ENCODE measurements around the gene GUCY1A2. TPM values are rescaled to one million over a fixed set of nuclear protein-coding genes. Genes with fewer than 3 reads are reported as not detected.

The GUCY1A2 gene
- total and polyA plus RNA-seq, 2 donors (not counting 3 experiments of a cell fraction or from before 2014, with no cell fraction given), result 0.02 to 0.03 TPM

DNA sequence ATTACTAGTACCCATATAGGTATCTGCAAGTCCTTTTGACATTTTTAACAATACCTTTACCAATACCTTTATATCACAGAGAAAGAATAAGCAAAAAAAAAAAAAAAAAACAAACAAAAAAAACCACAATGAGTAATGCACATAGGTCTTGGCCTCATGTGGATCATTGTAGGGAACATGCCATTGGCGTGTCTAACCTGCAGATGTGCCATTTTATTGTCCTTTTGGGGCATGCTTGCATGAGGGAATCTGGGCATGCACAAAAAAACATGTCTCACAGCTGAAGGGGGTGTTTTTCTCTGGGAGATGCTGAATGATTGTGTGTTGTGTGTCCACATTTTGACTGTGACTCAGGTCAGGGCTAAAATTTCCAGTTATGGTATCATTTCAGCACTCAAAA lies 361.6 kb downstream of the GUCY1A2 start:
- no TSS peak for BruUV-seq (replicated peaks)
- TF ChIP-seq, protein P1, sequence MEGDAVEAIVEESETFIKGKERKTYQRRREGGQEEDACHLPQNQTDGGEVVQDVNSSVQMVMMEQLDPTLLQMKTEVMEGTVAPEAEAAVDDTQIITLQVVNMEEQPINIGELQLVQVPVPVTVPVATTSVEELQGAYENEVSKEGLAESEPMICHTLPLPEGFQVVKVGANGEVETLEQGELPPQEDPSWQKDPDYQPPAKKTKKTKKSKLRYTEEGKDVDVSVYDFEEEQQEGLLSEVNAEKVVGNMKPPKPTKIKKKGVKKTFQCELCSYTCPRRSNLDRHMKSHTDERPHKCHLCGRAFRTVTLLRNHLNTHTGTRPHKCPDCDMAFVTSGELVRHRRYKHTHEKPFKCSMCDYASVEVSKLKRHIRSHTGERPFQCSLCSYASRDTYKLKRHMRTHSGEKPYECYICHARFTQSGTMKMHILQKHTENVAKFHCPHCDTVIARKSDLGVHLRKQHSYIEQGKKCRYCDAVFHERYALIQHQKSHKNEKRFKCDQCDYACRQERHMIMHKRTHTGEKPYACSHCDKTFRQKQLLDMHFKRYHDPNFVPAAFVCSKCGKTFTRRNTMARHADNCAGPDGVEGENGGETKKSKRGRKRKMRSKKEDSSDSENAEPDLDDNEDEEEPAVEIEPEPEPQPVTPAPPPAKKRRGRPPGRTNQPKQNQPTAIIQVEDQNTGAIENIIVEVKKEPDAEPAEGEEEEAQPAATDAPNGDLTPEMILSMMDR (IDR thresholded peaks at IDR 0.05; ENCODE audit: extremely low read depth in 1 of 2, insufficient read depth in 1 of 2, low read depth in 1 of 2, low read length in 2 of 2), result no peak
- TF ChIP-seq MYC (IDR thresholded peaks at IDR 0.05; ENCODE audit: low read depth, low read length) (no peak), JUN (IDR thresholded peaks at IDR 0.05; ENCODE audit: borderline replicate concordance, insufficient read depth, insufficient read length, low read depth) (no peak)
- H3K9ac ChIP-seq (replicated peaks; ENCODE audit: extremely low read depth, insufficient read depth, low read length), result no peak overlapping the region
- ChIA-PET POLR2A (no interaction called here), CTCF (no interaction called here)
- H3K27ac ChIP-seq (ENCODE audit: insufficient read depth, low read depth, low read length), result no peak overlapping the region
- no peaks in the 10 kb centered on the region for H3K36me3 ChIP-seq (ENCODE audit: control insufficient read depth in 2 of 2, extremely low read depth in 1 of 2, insufficient read depth in 2 of 2, low read length in 2 of 2)
- DNase-seq (ENCODE audit: low read depth, low spot score) (no peak), FAIRE-seq (no peak)
- intact Hi-C loops (cut with micrococcal nuclease), result no loop called here
- H2AFZ ChIP-seq (ENCODE audit: low read depth, low read length), result no peak overlapping the region
- H3K79me2 ChIP-seq (ENCODE audit: control insufficient read depth, insufficient read depth, low read length), result no peaks in the 10 kb centered on the region
- H3K4me3 ChIP-seq (replicated peaks in 1 of 3; ENCODE audit: insufficient read depth in 1 of 3, low read depth in 1 of 3, low read length in 3 of 3), result no peak overlapping the region
- H4K20me1 ChIP-seq (replicated peaks; ENCODE audit: control insufficient read depth, extremely low read depth, insufficient read depth, low read length), result no peaks in the 10 kb centered on the region
- H3K4me1 ChIP-seq (ENCODE audit: control insufficient read depth, extremely low read depth, insufficient read depth, low read length), result no peaks in the 10 kb centered on the region
- H3K4me2 ChIP-seq (ENCODE audit: insufficient read depth, low read length), result no peak overlapping the region
- H3K9me3 ChIP-seq (replicated peaks; ENCODE audit: control insufficient read depth, insufficient read depth, low read length), result no peaks in the 10 kb centered on the region
- H3K9me1 ChIP-seq (replicated peaks; ENCODE audit: control insufficient read depth, extremely low read depth, insufficient read depth, low read length), result no peaks in the 10 kb centered on the region
- H3K27me3 ChIP-seq (ENCODE audit: control insufficient read depth in 2 of 2, insufficient read depth in 2 of 2, low read length in 2 of 2), result no peaks in the 10 kb centered on the region
- dilution Hi-C loops (cut with MboI; ENCODE audit: extremely low pct_ligation_motif_present, low sequenced_read_pairs), result no loop called here

DNA sequence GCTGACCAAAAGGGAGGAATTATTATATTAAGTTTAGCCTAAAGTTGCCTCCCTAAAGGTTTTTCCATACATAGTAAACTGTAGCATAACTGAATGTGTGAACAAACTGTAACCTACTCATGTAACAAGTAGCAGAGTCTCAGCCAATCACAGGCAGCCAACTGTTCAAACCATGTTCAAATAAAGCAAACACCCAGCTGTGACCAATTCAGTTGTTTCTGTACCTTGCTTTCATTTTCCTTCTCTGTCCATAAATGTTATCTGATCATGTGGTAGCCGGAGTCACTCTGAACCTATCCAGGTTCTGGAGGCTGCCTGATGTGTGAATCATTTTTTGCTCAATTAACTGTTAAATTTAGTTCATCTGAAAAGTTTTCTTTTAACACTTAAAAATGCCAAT lies 373.5 kb downstream of the GUCY1A2 start:
- TF ChIP-seq GATA2 (IDR thresholded peaks at IDR 0.05; ENCODE audit: insufficient read depth, insufficient read length, low read depth, low read length), result no peak
- TF ChIP-seq MYC (IDR thresholded peaks at IDR 0.05; ENCODE audit: low read depth, low read length), result no peak
- TF ChIP-seq, protein P2, sequence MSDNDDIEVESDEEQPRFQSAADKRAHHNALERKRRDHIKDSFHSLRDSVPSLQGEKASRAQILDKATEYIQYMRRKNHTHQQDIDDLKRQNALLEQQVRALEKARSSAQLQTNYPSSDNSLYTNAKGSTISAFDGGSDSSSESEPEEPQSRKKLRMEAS (IDR thresholded peaks at IDR 0.05; ENCODE audit: insufficient read depth, insufficient read length), result no peak
- TF ChIP-seq EZH2 (IDR thresholded peaks at IDR 0.05; ENCODE audit: borderline replicate concordance, low read depth, low read length, severe bottlenecking), result no peak
- TF ChIP-seq, protein P1 (IDR thresholded peaks at IDR 0.05; ENCODE audit: extremely low read depth in 1 of 2, insufficient read depth in 1 of 2, low read depth in 1 of 2, low read length in 2 of 2), result no peak
- TF ChIP-seq POLR2A (IDR thresholded peaks at IDR 0.05; ENCODE audit: low read depth, low read length), result no peak
- no peak for TF ChIP-seq POLR2AphosphoS5 (IDR thresholded peaks at IDR 0.05; ENCODE audit: insufficient read depth, low read depth, low read length)
- no peak for TF ChIP-seq JUN (IDR thresholded peaks at IDR 0.05; ENCODE audit: borderline replicate concordance, insufficient read depth, insufficient read length, low read depth)
- no peak for TF ChIP-seq FOS (IDR thresholded peaks at IDR 0.05; ENCODE audit: borderline replicate concordance, insufficient read depth, low read length)
- dilution Hi-C loops (cut with MboI; ENCODE audit: extremely low pct_ligation_motif_present, low sequenced_read_pairs), result no loop called here
- no peak for FAIRE-seq
- Histone ChIP-seq H3K36me3 (ENCODE audit: control insufficient read depth in 2 of 2, extremely low read depth in 1 of 2, insufficient read depth in 2 of 2, low read length in 2 of 2) (no peaks in the 10 kb centered on the region), H4K20me1 (replicated peaks; ENCODE audit: control insufficient read depth, extremely low read depth, insufficient read depth, low read length) (no peaks in the 10 kb centered on the region), H3K4me3 (replicated peaks in 1 of 3; ENCODE audit: insufficient read depth in 1 of 3, low read depth in 1 of 3, low read length in 3 of 3) (no peak overlapping the region), H3K27ac (ENCODE audit: insufficient read depth, low read depth, low read length) (no peak overlapping the region), H3K9ac (replicated peaks; ENCODE audit: extremely low read depth, insufficient read depth, low read length) (no peak overlapping the region), H3K4me1 (ENCODE audit: control insufficient read depth, extremely low read depth, insufficient read depth, low read length) (no peaks in the 10 kb centered on the region), H3K27me3 (ENCODE audit: control insufficient read depth in 2 of 2, insufficient read depth in 2 of 2, low read length in 2 of 2) (no peaks in the 10 kb centered on the region), H3K9me1 (replicated peaks; ENCODE audit: control insufficient read depth, extremely low read depth, insufficient read depth, low read length) (no peaks in the 10 kb centered on the region), H2AFZ (ENCODE audit: low read depth, low read length) (no peak overlapping the region), H3K79me2 (ENCODE audit: control insufficient read depth, insufficient read depth, low read length) (no peaks in the 10 kb centered on the region), H3K4me2 (ENCODE audit: insufficient read depth, low read length) (no peak overlapping the region), H3K9me3 (replicated peaks; ENCODE audit: control insufficient read depth, insufficient read depth, low read length) (peaks cover 3% of the 10 kb centered on the region)
- no peak for DNase-seq (ENCODE audit: low read depth, low spot score)
- POLR2A ChIA-PET, result no interaction called here
- intact Hi-C loops (cut with micrococcal nuclease), result no loop called here
- no TSS peak for BruUV-seq (replicated peaks)
- CTCF ChIA-PET, result no interaction called here
